ENCODE results near the gene RPL10. TPM values are rescaled to one million over a fixed set of nuclear protein-coding genes. Genes with fewer than 3 reads are reported as not detected.
"Not testable (repeated sequence)": the region's sequence is repeated elsewhere in the genome, so short reads cannot be mapped to it uniquely, and the experiment has no call there.

Gene RPL10
- total and polyA plus RNA-seq, 2 donors (not counting 3 experiments of a cell fraction or from before 2014, with no cell fraction given), result 2,493 to 7,586 TPM

- Histone ChIP-seq H3K4me3 (replicated peaks in 1 of 3; ENCODE audit: insufficient read depth in 1 of 3, low read depth in 1 of 3, low read length in 3 of 3) (peak overlapping the region; percentile 29 to 86 (median 66)), H3K4me2 (ENCODE audit: insufficient read depth, low read length) (peak overlapping the region; percentile 82), H4K20me1 (replicated peaks; ENCODE audit: control insufficient read depth, extremely low read depth, insufficient read depth, low read length) (no peaks in the 10 kb centered on the region), H3K4me1 (ENCODE audit: control insufficient read depth, extremely low read depth, insufficient read depth, low read length) (peaks cover 8% of the 10 kb centered on the region), H3K27me3 (ENCODE audit: control insufficient read depth in 2 of 2, insufficient read depth in 2 of 2, low read length in 2 of 2) (no peaks in the 10 kb centered on the region), H3K9me1 (replicated peaks; ENCODE audit: control insufficient read depth, extremely low read depth, insufficient read depth, low read length) (no peaks in the 10 kb centered on the region), H3K79me2 (ENCODE audit: control insufficient read depth, insufficient read depth, low read length) (peaks cover 20% of the 10 kb centered on the region), H3K9me3 (replicated peaks; ENCODE audit: control insufficient read depth, insufficient read depth, low read length) (no peaks in the 10 kb centered on the region), H3K9ac (replicated peaks; ENCODE audit: extremely low read depth, insufficient read depth, low read length) (peak overlapping the region; percentile 95), H2AFZ (ENCODE audit: low read depth, low read length) (no peak overlapping the region), H3K36me3 (ENCODE audit: control insufficient read depth in 2 of 2, extremely low read depth in 1 of 2, insufficient read depth in 2 of 2, low read length in 2 of 2) (peaks cover 15 to 18% of the 10 kb centered on the region in 2 experiments), H3K27ac (ENCODE audit: insufficient read depth, low read depth, low read length) (peak overlapping the region; percentile 74)
- intact Hi-C loops (cut with micrococcal nuclease) (no loop called here), dilution Hi-C loops (cut with MboI; ENCODE audit: extremely low pct_ligation_motif_present, low sequenced_read_pairs) (no loop called here)
- FAIRE-seq, result no peak
- no peak for TF ChIP-seq CTCF (IDR thresholded peaks at IDR 0.05; ENCODE audit: extremely low read depth in 1 of 2, insufficient read depth in 1 of 2, low read depth in 1 of 2, low read length in 2 of 2)
- no peak for TF ChIP-seq POLR2A (IDR thresholded peaks at IDR 0.05; ENCODE audit: low read depth, low read length)
- TF ChIP-seq EZH2 (IDR thresholded peaks at IDR 0.05; ENCODE audit: borderline replicate concordance, low read depth, low read length, severe bottlenecking), result no peak
- no peak for TF ChIP-seq FOS (IDR thresholded peaks at IDR 0.05; ENCODE audit: borderline replicate concordance, insufficient read depth, low read length)
- TF ChIP-seq JUN (IDR thresholded peaks at IDR 0.05; ENCODE audit: borderline replicate concordance, insufficient read depth, insufficient read length, low read depth), result no peak
- TF ChIP-seq POLR2AphosphoS5 (IDR thresholded peaks at IDR 0.05; ENCODE audit: insufficient read depth, low read depth, low read length), result no peak
- no peak for TF ChIP-seq GATA2 (IDR thresholded peaks at IDR 0.05; ENCODE audit: insufficient read depth, insufficient read length, low read depth, low read length)
- no peak for TF ChIP-seq MAX (IDR thresholded peaks at IDR 0.05; ENCODE audit: insufficient read depth, insufficient read length)
- no peak for TF ChIP-seq MYC (IDR thresholded peaks at IDR 0.05; ENCODE audit: low read depth, low read length)
- ChIA-PET CTCF (interaction anchor here (1.0 to 1.6 kb wide), 2 partner anchors 12 to 21 kb away, joined by 3 to 5 read pairs; partner anchors contain the start of genes EMD and TAFAZZIN), POLR2A (interaction anchor here (0.7 to 1.5 kb wide), 4 partner anchors 9 to 22 kb away, joined by 3 to 8 read pairs (median 3); no protein-coding TSS in a partner anchor)
- no peak for DNase-seq (ENCODE audit: low read depth, low spot score)
- BruUV-seq (replicated peaks), result no TSS peak
These were observed 1.6 kb downstream of the RPL10 start for GRCh38 chrX:154399527-154400368.

DNA sequence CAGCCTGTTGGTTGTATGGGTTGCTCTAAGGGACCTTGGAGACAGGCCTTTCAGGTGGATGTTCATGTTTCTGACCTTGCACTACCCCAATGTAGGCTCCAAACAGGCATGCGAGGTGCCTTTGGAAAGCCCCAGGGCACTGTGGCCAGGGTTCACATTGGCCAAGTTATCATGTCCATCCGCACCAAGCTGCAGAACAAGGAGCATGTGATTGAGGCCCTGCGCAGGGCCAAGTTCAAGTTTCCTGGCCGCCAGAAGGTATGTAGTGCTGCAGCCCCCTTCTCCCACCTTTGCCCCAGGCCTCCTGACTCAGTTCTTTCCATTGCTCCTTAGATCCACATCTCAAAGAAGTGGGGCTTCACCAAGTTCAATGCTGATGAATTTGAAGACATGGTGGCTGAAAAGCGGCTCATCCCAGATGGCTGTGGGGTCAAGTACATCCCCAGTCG lies 2.2 kb downstream of the RPL10 start:
- intact Hi-C loops (cut with micrococcal nuclease); H4K20me1 ChIP-seq (replicated peaks; ENCODE audit: control insufficient read depth, extremely low read depth, insufficient read depth, low read length); H3K9me1 ChIP-seq (replicated peaks; ENCODE audit: control insufficient read depth, extremely low read depth, insufficient read depth, low read length); dilution Hi-C loops (cut with MboI; ENCODE audit: extremely low pct_ligation_motif_present, low sequenced_read_pairs); CTCF ChIA-PET; DNase-seq (ENCODE audit: low read depth, low spot score); BruUV-seq (replicated peaks); H3K9me3 ChIP-seq (replicated peaks; ENCODE audit: control insufficient read depth, insufficient read depth, low read length); H3K27me3 ChIP-seq (ENCODE audit: control insufficient read depth in 2 of 2, insufficient read depth in 2 of 2, low read length in 2 of 2); H3K4me1 ChIP-seq (ENCODE audit: control insufficient read depth, extremely low read depth, insufficient read depth, low read length); H3K27ac ChIP-seq (ENCODE audit: insufficient read depth, low read depth, low read length); H2AFZ ChIP-seq (ENCODE audit: low read depth, low read length); FAIRE-seq: not testable (repeated sequence)
- H3K4me3 ChIP-seq (replicated peaks in 1 of 3; ENCODE audit: insufficient read depth in 1 of 3, low read depth in 1 of 3, low read length in 3 of 3), result peak overlapping the region in 1 of 3 experiments; percentile 86
- H3K79me2 ChIP-seq (ENCODE audit: control insufficient read depth, insufficient read depth, low read length), result peaks cover 20% of the 10 kb centered on the region
- H3K36me3 ChIP-seq (ENCODE audit: control insufficient read depth in 2 of 2, extremely low read depth in 1 of 2, insufficient read depth in 2 of 2, low read length in 2 of 2), result peaks cover 15 to 18% of the 10 kb centered on the region in 2 experiments
- peak overlapping the region; percentile 82 for H3K4me2 ChIP-seq (ENCODE audit: insufficient read depth, low read length)
- peak overlapping the region; percentile 95 for H3K9ac ChIP-seq (replicated peaks; ENCODE audit: extremely low read depth, insufficient read depth, low read length)
- POLR2A ChIA-PET, result interaction anchor here (0.7 to 1.5 kb wide), 3 partner anchors 8 to 13 kb away, joined by 3 read pairs; no protein-coding TSS in a partner anchor

Data from endothelial cell of umbilical vein (primary cell).